GM12878 (cell line): ENCODE data around the gene TUBA4B. TPM values are rescaled to one million over a fixed set of nuclear protein-coding genes. Genes with fewer than 3 reads are reported as not detected.
A peak's percentile ranks its signal among the peaks of the same experiment; 100 is the strongest.

ENCODE experiments used
- ATAC-seq: fragments of 200-7000 bp; cut with Tn5 transposase; 3 replicates; pipeline ENCODE4 v1.9.1; 2020; ENCODE audit warnings: mild to moderate bottlenecking, moderate library complexity
- BruUV-seq: library from RNA; stranded (reverse); fragments of 400-500 nt; replicated peaks from 2 replicates; lab custom pipeline; 2021; lab: Mats Ljungman, UMichigan
- CTCF ChIA-PET: fragments of 300-600 bp; sonication (Branson Sonifier 250); formaldehyde crosslinking; extraction: SDS; loops from one replicate; lab custom pipeline; 2021; ENCODE audit warnings: inconsistent platforms; lab: Yijun Ruan, JAX
- POLR2A ChIA-PET: fragments of 350-600 bp; formaldehyde crosslinking; extraction: SDS; loops from one replicate; lab custom pipeline; 2021; ENCODE audit warnings: inconsistent platforms; lab: Charles Lee
- RAD21 ChIA-PET: fragments of 300-600 bp; sonication (Branson Sonifier 250); formaldehyde crosslinking; loops from one replicate; lab custom pipeline; 2023; ENCODE audit warnings: antibody characterized with exemption; ENCODE audit not compliant: unreplicated experiment; lab: Charles Lee
- SMC1A ChIA-PET: fragments of 300-600 bp; sonication (Branson Sonifier 250); formaldehyde crosslinking; loops from one replicate; lab custom pipeline; 2023; ENCODE audit not compliant: unreplicated experiment, uncharacterized antibody; lab: Charles Lee
- DNase-seq: peaks from one replicate; pipeline ENCODE4 v3.0.0-alpha.2; 2011; ENCODE audit warnings: low read depth, low spot score
- FAIRE-seq: peaks from 3 replicates; lab custom pipeline; 2011; peaks lifted over from hg19 to GRCh38; lab: Jason Lieb, UNC
- H2AFZ ChIP-seq: 2 replicates; pipeline ENCODE4 v1.6.0; 2011; ENCODE audit warnings: low read depth, low read length, control low read depth; ENCODE audit not compliant: control insufficient read depth
- H3K27ac ChIP-seq: 2 replicates; pipeline ENCODE4 v1.5.1; 2011; ENCODE audit warnings: control low read depth; ENCODE audit not compliant: control insufficient read depth, insufficient read depth
- H3K27me3 ChIP-seq, 2 experiments: replicated peaks in 1 of 2; 2 replicates each; pipeline versions ENCODE4 v1.6.0 to v1.6.1; 2011; ENCODE audit warnings: low read length in 1 of 2; ENCODE audit not compliant: control insufficient read depth in 2 of 2, insufficient read depth in 2 of 2
- H3K36me3 ChIP-seq, 2 experiments: 2 replicates each; pipeline ENCODE4 v1.5.1; 2011; ENCODE audit warnings: low read length in 1 of 2; ENCODE audit not compliant: control insufficient read depth in 2 of 2, insufficient read depth in 2 of 2
- H3K4me1 ChIP-seq: 2 replicates; pipeline ENCODE4 v1.6.1; 2011; ENCODE audit warnings: mild to moderate bottlenecking, low read length, moderate library complexity, mixed read lengths; ENCODE audit not compliant: control insufficient read depth, insufficient read depth
- H3K4me2 ChIP-seq: 2 replicates; pipeline ENCODE4 v1.6.0; 2011; ENCODE audit warnings: control low read depth; ENCODE audit not compliant: control insufficient read depth, insufficient read depth
- H3K4me3 ChIP-seq: fragments of 200-600 bp; sonication (generic); 2 replicates; pipeline ENCODE4 v1.5.1; 2016
- H3K79me2 ChIP-seq: 2 replicates; pipeline ENCODE4 v1.6.0; 2011; ENCODE audit warnings: low read length; ENCODE audit not compliant: control insufficient read depth, insufficient read depth
- H3K9ac ChIP-seq: 2 replicates; pipeline ENCODE4 v1.8.0; 2011; ENCODE audit warnings: low read length, control low read depth, mixed read lengths; ENCODE audit not compliant: control insufficient read depth, insufficient read depth
- H3K9me3 ChIP-seq: replicated peaks from 3 replicates; pipeline ENCODE4 v1.5.1; 2011; ENCODE audit warnings: mild to moderate bottlenecking, low read length; ENCODE audit not compliant: control insufficient read depth, insufficient read depth
- H4K20me1 ChIP-seq: 2 replicates; pipeline ENCODE4 v1.6.0; 2011; ENCODE audit not compliant: control insufficient read depth, insufficient read depth
- ATF3 ChIP-seq: IDR thresholded peaks from 2 replicates; pipeline ENCODE4 v1.6.1; 2011; ENCODE audit warnings: low read depth, mild to moderate bottlenecking, low read length, moderate library complexity, borderline replicate concordance; ENCODE audit errors: extremely low read depth
- BHLHE40 ChIP-seq, 2 experiments: fragments of 450-650 bp in 1 of 2; IDR thresholded peaks; 2 replicates each; pipeline ENCODE4 v1.6.1; 2011 to 2017; ENCODE audit warnings: low read depth in 2 of 2, borderline replicate concordance in 1 of 2, improper control_type of control experiment in 1 of 2, low read length in 1 of 2, mild to moderate bottlenecking in 1 of 2
- CHD1 ChIP-seq: IDR thresholded peaks from 2 replicates; pipeline ENCODE4 v1.6.1; 2012; ENCODE audit warnings: low read depth, low read length, improper control_type of control experiment
- CHD2 ChIP-seq: IDR thresholded peaks from 2 replicates; pipeline ENCODE4 v1.6.1; 2011; ENCODE audit warnings: low read depth, low read length, improper control_type of control experiment, borderline replicate concordance
- CREB1 ChIP-seq: IDR thresholded peaks from 2 replicates; pipeline ENCODE4 v1.6.1; 2012; ENCODE audit warnings: low read depth, mild to moderate bottlenecking, inconsistent platforms
- EP300 ChIP-seq, 2 experiments: fragments of 150-350 bp in 1 of 2; IDR thresholded peaks; 2 replicates each; pipeline ENCODE4 v1.6.1; 2011 to 2012; ENCODE audit warnings: low read depth in 2 of 2, low read length in 2 of 2, borderline replicate concordance in 1 of 2, improper control_type of control experiment in 1 of 2, inconsistent platforms in 1 of 2; ENCODE audit not compliant: control insufficient read depth in 1 of 2
- HDAC6 ChIP-seq: fragments of 200-600 bp; sonication (generic); IDR thresholded peaks from one replicate; pipeline ENCODE4 v1.8.0; 2017; ENCODE audit warnings: antibody characterized with exemption; ENCODE audit not compliant: unreplicated experiment
- IRF5 ChIP-seq: fragments of 450-650 bp; IDR thresholded peaks from 2 replicates; pipeline ENCODE4 v1.6.1; 2017; ENCODE audit warnings: borderline replicate concordance
- JUNB ChIP-seq: IDR thresholded peaks from 2 replicates; pipeline ENCODE4 v1.6.1; 2016; ENCODE audit warnings: antibody characterized with exemption, mild to moderate bottlenecking
- MEF2B ChIP-seq: fragments of 450-650 bp; IDR thresholded peaks from 2 replicates; pipeline ENCODE4 v1.6.1; 2018; ENCODE audit warnings: mild to moderate bottlenecking, moderate library complexity; ENCODE audit not compliant: partially characterized antibody, poor library complexity, severe bottlenecking
- MXI1 ChIP-seq: fragments of 150-350 bp; IDR thresholded peaks from 2 replicates; pipeline ENCODE4 v1.6.1; 2011; ENCODE audit warnings: low read depth, mild to moderate bottlenecking, inconsistent platforms, low read length, improper control_type of control experiment
- MYB ChIP-seq: fragments of 150-350 bp; IDR thresholded peaks from 2 replicates; pipeline ENCODE4 v1.6.1; 2014; ENCODE audit warnings: mild to moderate bottlenecking, low read depth, low read length, borderline replicate concordance
- NR2F1 ChIP-seq: fragments of 450-650 bp; conservative IDR thresholded peaks from 2 replicates; pipeline ENCODE4 v1.6.1; 2017; ENCODE audit warnings: mild to moderate bottlenecking
- PML ChIP-seq: IDR thresholded peaks from 2 replicates; pipeline ENCODE4 v1.6.1; 2012; ENCODE audit warnings: low read length, inconsistent platforms
- POU2F2 ChIP-seq: IDR thresholded peaks from 3 replicates; pipeline ENCODE4 v1.6.1; 2011; ENCODE audit warnings: low read depth, mild to moderate bottlenecking, low read length, borderline replicate concordance
- SMC3 ChIP-seq: IDR thresholded peaks from 2 replicates; pipeline ENCODE4 v1.6.1; 2011; ENCODE audit warnings: low read length, improper control_type of control experiment, borderline replicate concordance
- SP1 ChIP-seq: IDR thresholded peaks from one replicate; pipeline ENCODE4 v1.6.1; 2011; ENCODE audit warnings: low read depth, low read length
- TCF12 ChIP-seq: IDR thresholded peaks from 2 replicates; pipeline ENCODE4 v1.6.1; 2011; ENCODE audit warnings: low read depth, mild to moderate bottlenecking, low read length
- whole genome bisulfite sequencing: methylation state at CpG from one replicate; pipeline ENCODE4 v1.1.6; 2016; ENCODE audit warnings: low lambda C conversion rate; ENCODE audit not compliant: insufficient replicate concordance, insufficient coverage; ENCODE audit errors: missing lambda C conversion rate; 5-methylcytosine and 5-hydroxymethylcytosine counted together
- in situ Hi-C: fragments of 300-500 bp; cut with MboI; formaldehyde crosslinking; loops from 9 replicates; pipeline ENCODE4 v1.14.3; 2018; ENCODE audit warnings: mixed read lengths
- intact Hi-C: fragments of 100-400 bp; cut with micrococcal nuclease; formaldehyde crosslinking; loops from one replicate; pipeline ENCODE4 v1.14.2; 2022; ENCODE audit not compliant: unreplicated experiment
- polyA plus RNA-seq, 11 experiments: library from polyadenylated mRNA; depleted of rRNA in 4 of 11; unstranded in 6 of 11; stranded (reverse) in 5 of 11; fragments of >200 nt; fragmentation: Nextera tagmentation in 4 of 11; fragmentation: Illumina TruSeq in 1 of 11; extraction: Ambion mirVana in 4 of 11; extraction: Trizol in 1 of 11; gene quantifications; 1 replicate in 1 of 11; 2 replicates in 10 of 11; pipeline versions ENCODE4 v1.2.1 to v1.2.3, GENCODE V29; 2011 to 2016; ENCODE audit warnings: inconsistent platforms in 2 of 11, missing spikeins in 2 of 11, low read depth in 1 of 11
- total RNA-seq, 4 experiments: library from RNA; depleted of rRNA in 3 of 4; stranded (reverse); fragments of >200 nt in 3 of 4; fragmentation: Illumina TruSeq in 1 of 4; extraction: Trizol in 1 of 4; gene quantifications; 2 replicates each; pipeline versions ENCODE4 v1.2.1 to v1.2.3, GENCODE V29; 2013 to 2021
- TF ChIP-seq, protein P1 (sequence below): fragments of 450-650 bp; IDR thresholded peaks from 2 replicates; pipeline ENCODE4 v1.6.1; 2016; ENCODE audit warnings: mild to moderate bottlenecking

TUBA4B gene
- total and polyA plus RNA-seq, 10 of the 15 experiments (the other 5 are each of a cell fraction or from before 2014, with no cell fraction given), result 0.07 TPM; not detected in 9

DNA sequence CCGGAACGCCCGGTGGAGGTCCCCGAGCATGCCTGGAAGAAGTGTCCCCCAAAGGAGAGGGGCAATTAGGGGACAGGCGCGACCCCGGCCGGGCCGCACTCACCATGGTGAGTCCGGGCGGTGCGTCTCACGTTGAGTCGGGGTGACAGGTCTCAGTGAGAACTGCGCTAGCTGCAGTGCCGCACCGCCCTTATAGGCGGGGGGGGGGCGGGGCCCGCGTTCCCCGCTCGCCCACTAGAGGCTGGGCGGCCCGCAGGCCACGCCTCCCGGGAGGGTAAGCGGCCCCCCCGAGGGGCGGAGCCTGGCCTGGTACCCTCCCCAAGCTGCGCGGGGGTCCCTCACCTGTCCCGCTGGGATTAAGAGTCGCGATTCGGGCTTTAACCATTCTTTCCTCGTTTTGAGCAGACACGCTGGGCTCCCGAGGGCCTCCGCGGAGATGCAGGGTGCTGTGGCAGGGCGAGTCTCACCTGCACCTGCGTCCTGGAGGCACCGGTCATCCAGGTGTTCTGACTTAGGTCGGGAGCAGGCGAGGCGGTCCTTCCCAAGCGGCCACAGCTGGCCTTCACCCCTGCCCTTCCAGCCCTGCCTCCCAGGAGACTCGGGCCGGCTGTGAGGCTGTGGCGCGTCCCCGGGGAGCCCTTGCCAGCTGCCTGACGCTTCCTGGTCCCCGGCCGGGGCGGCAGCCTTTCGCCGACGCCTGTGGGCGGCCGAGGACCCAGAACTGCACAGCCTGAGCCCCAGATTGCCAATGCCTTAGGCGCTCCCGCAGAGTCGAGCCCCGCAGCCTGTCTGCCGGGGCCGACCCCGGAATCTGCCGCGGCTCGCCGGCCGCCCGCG is 928 bp downstream of the TUBA4B start, which contains the start of gene TUBA4A:
TSS of gene TUBA4A (minus strand) at position 166 of the 837 bp plus-strand sequence. CDS start at position 106, 60 bp downstream.
- ChIA-PET CTCF (interaction anchor here (0.6 to 6.1 kb wide), 15 partner anchors 8 to 356 kb away, joined by 3 to 65 read pairs (median 4); partner anchors contain the start of genes CNPPD1, DNAJB2, GLB1L and NHEJ1), SMC1A (interaction anchor here (1.0 to 8.6 kb wide), 7 partner anchors 8 to 358 kb away, joined by 3 to 98 read pairs (median 4); partner anchors contain the start of genes ABCB6, DNAJB2, GLB1L and STK16), RAD21 (interaction anchor here (0.8 to 5.1 kb wide), 12 partner anchors 8 to 134 kb away, joined by 3 to 53 read pairs (median 4); partner anchors contain the start of genes ANKZF1, ATG9A, DNAJB2 and GLB1L), POLR2A (interaction anchor here (0.6 to 9.0 kb wide), 17 partner anchors 8 to 367 kb away, joined by 3 to 160 read pairs (median 7); partner anchors contain the start of genes ABCB6, ANKZF1, ATG9A and DNAJB2)
- DNase-seq, result no peak
- in situ Hi-C loops (no loop called here), intact Hi-C loops (loop anchor here (1.0 to 2.0 kb wide), 5 partner anchors 25 to 93 kb away; partner anchors contain the start of genes ANKZF1, ATG9A, CNPPD1 and DNAJB2)
- peak within 1 kb of the TSS; percentile 77 for H3K27ac ChIP-seq
- H3K9ac ChIP-seq, result peak within 1 kb of the TSS; percentile 86
- H3K4me1 ChIP-seq, result peaks cover 22% of the 10 kb centered on the region
- peak; percentile 83 for ATAC-seq
- peaks cover 9% of the 10 kb centered on the region in 2 experiments for H3K36me3 ChIP-seq
- H3K4me3 ChIP-seq, result peak within 1 kb of the TSS; percentile 86
- peaks cover 44% of the 10 kb centered on the region for H3K79me2 ChIP-seq
- H2AFZ ChIP-seq, result peak within 1 kb of the TSS; percentile 92
- no peaks in the 10 kb centered on the region for H3K27me3 ChIP-seq
- BruUV-seq, result no TSS peak
- H3K4me2 ChIP-seq, result peak within 1 kb of the TSS; percentile 92
- 0 out of 2 replicates have a peak, but pooled peaks cover 4% of the 10 kb centered on the region for H4K20me1 ChIP-seq
- 1% methylated on average over 71 of the region's 76 CpGs for WGBS
- H3K9me3 ChIP-seq, result no peaks in the 10 kb centered on the region
- FAIRE-seq, result no peak
- peak; percentile 50 for TF ChIP-seq HDAC6
- no peak for TF ChIP-seq ATF3
- TF ChIP-seq MEF2B, result peak; percentile 86
- 0 out of 2 replicates have a peak, but pooled peaks have one; percentile 16 for TF ChIP-seq CHD2
- TF ChIP-seq CREB1, result peak; percentile 31
- TF ChIP-seq PML, result peak; percentile 90
- TF ChIP-seq, protein P1, sequence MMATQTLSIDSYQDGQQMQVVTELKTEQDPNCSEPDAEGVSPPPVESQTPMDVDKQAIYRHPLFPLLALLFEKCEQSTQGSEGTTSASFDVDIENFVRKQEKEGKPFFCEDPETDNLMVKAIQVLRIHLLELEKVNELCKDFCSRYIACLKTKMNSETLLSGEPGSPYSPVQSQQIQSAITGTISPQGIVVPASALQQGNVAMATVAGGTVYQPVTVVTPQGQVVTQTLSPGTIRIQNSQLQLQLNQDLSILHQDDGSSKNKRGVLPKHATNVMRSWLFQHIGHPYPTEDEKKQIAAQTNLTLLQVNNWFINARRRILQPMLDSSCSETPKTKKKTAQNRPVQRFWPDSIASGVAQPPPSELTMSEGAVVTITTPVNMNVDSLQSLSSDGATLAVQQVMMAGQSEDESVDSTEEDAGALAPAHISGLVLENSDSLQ, result peak; percentile 63
- peak; percentile 40; the same call in 1 of the 2 replicates for TF ChIP-seq TCF12
- TF ChIP-seq IRF5, result no peak
- no peak for TF ChIP-seq JUNB
- TF ChIP-seq MYB, result no peak
- TF ChIP-seq CHD1, result peak; percentile 38; the same call in 1 of the 2 replicates
- TF ChIP-seq SP1, result peak; percentile 68
- peak; percentile 80; the same call in 1 of the 2 replicates for TF ChIP-seq MXI1
- TF ChIP-seq NR2F1, result peak; percentile 43
- TF ChIP-seq BHLHE40 (IDR thresholded peaks at IDR 0.05; ENCODE audit: borderline replicate concordance in 1 of 2, low read depth in 2 of 2, low read length in 1 of 2), result 0 out of 4 replicates have a peak, but pooled peaks of 1 of the 2 experiments have one; percentile 3
- peak; percentile 92; the same call in 2 of the 3 replicates for TF ChIP-seq POU2F2
- no peak for TF ChIP-seq SMC3
- 0 out of 4 replicates have a peak, but pooled peaks of 1 of the 2 experiments have one; percentile 23 for TF ChIP-seq EP300 (IDR thresholded peaks at IDR 0.05; ENCODE audit: borderline replicate concordance in 1 of 2, control insufficient read depth in 1 of 2, low read depth in 2 of 2, low read length in 2 of 2)
